Measurements from ENCODE around the gene KCNJ14. TPM values are rescaled to one million over a fixed set of nuclear protein-coding genes. Genes with fewer than 3 reads are reported as not detected.
A peak's percentile ranks its signal among the peaks of the same experiment; 100 is the strongest.

Gene KCNJ14
- total RNA-seq, 1 donor from 2014 or later = 2.0 TPM

DNA sequence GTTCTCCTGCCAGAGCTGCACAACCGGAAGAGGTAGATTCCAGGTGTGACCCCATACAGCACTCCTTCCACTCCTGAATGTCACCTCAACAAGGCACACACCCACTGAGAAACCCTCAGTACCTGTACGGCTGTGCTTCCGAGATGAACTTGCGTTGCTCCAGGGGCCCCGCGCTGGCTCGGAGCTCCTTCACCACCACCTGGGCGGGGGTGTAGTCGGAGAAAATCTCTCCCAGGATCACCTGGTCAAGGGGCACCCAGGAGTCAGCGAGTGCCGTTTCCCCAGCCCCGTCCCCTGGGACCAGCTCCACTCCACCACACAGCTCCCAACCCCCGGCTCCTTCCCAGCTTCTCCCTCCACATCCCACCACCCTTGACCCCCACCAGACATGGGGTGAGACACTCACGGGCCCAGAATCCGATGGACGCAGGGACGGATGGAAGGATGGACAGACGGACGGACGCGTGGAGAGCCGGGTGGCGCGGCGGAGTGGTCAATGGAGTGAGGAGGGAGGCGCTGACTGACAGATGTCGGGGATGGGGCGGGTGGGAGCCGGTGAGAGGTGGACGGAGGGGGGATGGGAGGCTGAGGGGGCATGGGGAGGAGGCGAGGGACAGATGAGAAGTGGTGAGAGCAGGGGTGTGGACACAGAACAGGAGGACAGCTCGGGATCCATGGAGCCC lies 53.5 kb downstream of the KCNJ14 start:
- Mint-ChIP-seq H3K27me3 (peaks cover 24% of the 10 kb centered on the region), H3K36me3 (ENCODE audit: insufficient read depth) (no peaks in the 10 kb centered on the region), H3K27ac (no peak overlapping the region), H3K4me1 (ENCODE audit: low read depth) (peaks cover 4% of the 10 kb centered on the region), H3K9me3 (ENCODE audit: low read depth) (no peaks in the 10 kb centered on the region), H3K4me3 (ENCODE audit: low read depth) (no peak overlapping the region)
- DNase-seq (ENCODE audit: low spot score, unreplicated experiment) = no peak
- TF ChIP-seq, protein P1, sequence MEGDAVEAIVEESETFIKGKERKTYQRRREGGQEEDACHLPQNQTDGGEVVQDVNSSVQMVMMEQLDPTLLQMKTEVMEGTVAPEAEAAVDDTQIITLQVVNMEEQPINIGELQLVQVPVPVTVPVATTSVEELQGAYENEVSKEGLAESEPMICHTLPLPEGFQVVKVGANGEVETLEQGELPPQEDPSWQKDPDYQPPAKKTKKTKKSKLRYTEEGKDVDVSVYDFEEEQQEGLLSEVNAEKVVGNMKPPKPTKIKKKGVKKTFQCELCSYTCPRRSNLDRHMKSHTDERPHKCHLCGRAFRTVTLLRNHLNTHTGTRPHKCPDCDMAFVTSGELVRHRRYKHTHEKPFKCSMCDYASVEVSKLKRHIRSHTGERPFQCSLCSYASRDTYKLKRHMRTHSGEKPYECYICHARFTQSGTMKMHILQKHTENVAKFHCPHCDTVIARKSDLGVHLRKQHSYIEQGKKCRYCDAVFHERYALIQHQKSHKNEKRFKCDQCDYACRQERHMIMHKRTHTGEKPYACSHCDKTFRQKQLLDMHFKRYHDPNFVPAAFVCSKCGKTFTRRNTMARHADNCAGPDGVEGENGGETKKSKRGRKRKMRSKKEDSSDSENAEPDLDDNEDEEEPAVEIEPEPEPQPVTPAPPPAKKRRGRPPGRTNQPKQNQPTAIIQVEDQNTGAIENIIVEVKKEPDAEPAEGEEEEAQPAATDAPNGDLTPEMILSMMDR (IDR thresholded peaks at IDR 0.05; ENCODE audit: unreplicated experiment) = no peak

DNA sequence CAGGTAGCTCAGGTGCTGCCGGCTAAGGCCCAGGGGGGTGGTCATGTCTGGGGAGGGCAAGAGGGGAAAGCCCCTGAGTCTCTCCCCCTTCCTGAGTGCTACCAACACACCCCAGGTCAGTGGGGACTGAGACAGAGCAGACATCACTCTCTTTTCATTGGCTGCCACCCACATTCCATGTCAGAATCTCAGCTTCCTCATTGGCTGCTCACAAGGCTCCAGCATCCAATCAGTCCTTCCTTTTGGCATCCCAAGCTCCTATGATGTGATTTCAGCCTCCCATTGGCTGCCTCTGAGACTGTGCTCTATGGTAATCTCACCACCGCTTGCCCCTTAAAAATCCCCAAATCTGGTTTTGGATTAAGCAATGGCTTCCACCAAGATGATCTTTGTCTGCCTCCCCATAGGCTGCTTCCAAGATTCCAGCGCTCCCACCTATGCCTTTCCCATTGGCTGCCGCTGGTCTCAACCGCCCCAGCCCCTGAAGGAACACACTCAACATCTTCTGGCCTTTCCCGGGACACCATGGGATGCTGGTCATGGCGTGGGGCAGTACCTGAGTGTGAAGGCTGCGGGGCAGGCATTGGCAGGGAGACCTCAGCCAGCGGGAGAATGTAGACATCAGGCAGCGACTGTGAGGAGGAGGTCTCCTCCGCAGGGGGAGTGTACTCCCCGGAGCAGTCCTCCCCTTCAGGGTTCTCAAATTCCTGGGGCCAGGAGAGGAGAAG lies 54.3 kb downstream of the KCNJ14 start:
- TF ChIP-seq, protein P1 (IDR thresholded peaks at IDR 0.05; ENCODE audit: unreplicated experiment) = no peak
- no peak for DNase-seq (ENCODE audit: low spot score, unreplicated experiment)
- peak overlapping the region; percentile 62 for H3K27ac Mint-ChIP-seq
- peaks cover 24% of the 10 kb centered on the region for H3K27me3 Mint-ChIP-seq
- no peaks in the 10 kb centered on the region for H3K9me3 Mint-ChIP-seq (ENCODE audit: low read depth)
- H3K4me3 Mint-ChIP-seq (ENCODE audit: low read depth) = no peak overlapping the region
- peaks cover 5% of the 10 kb centered on the region for H3K4me1 Mint-ChIP-seq (ENCODE audit: low read depth)
- no peaks in the 10 kb centered on the region for H3K36me3 Mint-ChIP-seq (ENCODE audit: insufficient read depth)

DNA sequence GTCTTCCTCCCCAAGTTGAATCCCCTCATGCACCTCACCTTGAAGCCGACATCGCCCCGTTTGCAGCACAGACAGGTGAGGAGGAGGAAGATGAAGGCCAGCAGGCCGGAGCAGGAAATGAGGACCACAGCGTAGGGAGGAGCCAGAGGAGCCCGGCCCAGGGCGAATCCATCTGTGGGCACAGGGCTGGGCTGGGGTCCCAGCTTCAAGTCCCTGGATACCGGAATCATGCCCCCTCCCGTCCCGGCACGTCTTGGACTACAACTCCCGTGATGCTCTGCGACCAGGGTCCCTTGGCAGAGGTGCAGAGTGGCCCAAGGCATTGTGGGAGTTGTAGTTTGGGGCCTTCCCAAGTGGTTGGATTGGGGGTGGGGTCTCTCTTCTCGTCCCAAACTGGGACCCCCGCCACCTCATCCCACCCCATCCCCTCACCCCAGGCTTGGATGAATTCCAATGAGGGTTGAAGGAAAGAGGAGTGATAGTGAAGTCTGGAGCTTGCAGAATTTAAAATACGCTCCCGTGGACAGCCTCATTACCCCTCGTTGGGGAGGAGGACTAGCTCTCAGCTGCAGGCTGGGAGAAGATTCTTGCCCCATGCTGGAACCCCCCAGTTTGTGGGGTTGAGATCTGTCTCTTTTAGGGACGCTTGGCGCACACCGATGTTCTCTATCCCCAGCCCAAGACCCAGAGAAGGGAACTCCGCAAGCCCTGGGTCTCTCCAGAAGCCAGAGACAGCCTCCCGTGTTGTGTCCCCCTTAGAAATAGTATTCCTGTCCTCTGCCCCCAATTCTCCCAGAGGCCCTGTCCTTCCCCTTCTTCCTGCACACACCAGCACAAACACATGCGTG lies 55.3 kb downstream of the KCNJ14 start:
- peaks cover 5% of the 10 kb centered on the region for H3K4me1 Mint-ChIP-seq (ENCODE audit: low read depth)
- H3K4me3 Mint-ChIP-seq (ENCODE audit: low read depth) = peak overlapping the region; percentile 68
- H3K36me3 Mint-ChIP-seq (ENCODE audit: insufficient read depth) = no peaks in the 10 kb centered on the region
- no peak overlapping the region for H3K27ac Mint-ChIP-seq
- peak; percentile 58 for DNase-seq (ENCODE audit: low spot score, unreplicated experiment)
- no peaks in the 10 kb centered on the region for H3K9me3 Mint-ChIP-seq (ENCODE audit: low read depth)
- H3K27me3 Mint-ChIP-seq = peaks cover 24% of the 10 kb centered on the region
- TF ChIP-seq, protein P1 (IDR thresholded peaks at IDR 0.05; ENCODE audit: unreplicated experiment) = no peak

DNA sequence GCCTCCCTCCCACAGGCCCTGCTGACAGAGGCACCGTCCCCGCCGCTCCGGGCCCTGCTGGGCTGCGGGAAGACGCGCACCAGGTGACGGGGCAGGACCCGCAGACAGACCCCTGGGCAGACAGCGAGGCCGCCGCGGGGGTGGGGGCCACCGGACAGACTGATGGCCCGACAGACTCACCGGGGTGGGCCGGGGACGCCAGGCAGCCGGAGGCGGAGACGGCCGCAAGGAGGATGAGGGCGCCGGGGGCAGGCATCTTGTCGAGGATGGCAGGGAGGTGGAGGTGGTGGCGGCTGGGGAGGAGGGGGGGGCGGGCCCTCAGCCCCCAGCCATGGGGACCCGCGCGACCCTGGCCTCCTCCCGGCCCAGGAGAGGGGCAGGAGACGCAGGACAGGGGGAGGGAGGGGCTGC lies 56.0 kb downstream of the KCNJ14 start:
- peaks cover 24% of the 10 kb centered on the region for H3K27me3 Mint-ChIP-seq
- no peaks in the 10 kb centered on the region for H3K9me3 Mint-ChIP-seq (ENCODE audit: low read depth)
- no peak overlapping the region for H3K4me3 Mint-ChIP-seq (ENCODE audit: low read depth)
- DNase-seq (ENCODE audit: low spot score, unreplicated experiment) = no peak
- H3K27ac Mint-ChIP-seq = no peak overlapping the region
- peaks cover 5% of the 10 kb centered on the region for H3K4me1 Mint-ChIP-seq (ENCODE audit: low read depth)
- H3K36me3 Mint-ChIP-seq (ENCODE audit: insufficient read depth) = no peaks in the 10 kb centered on the region
- TF ChIP-seq, protein P1 (IDR thresholded peaks at IDR 0.05; ENCODE audit: unreplicated experiment) = no peak

All from progenitor cell of endocrine pancreas (in vitro differentiated cells).